ENCODE results near the gene CAMTA1.

GRCh38 chr1:7704214-7705047, 919.2 kb downstream of the CAMTA1 start:
- no peak for TF ChIP-seq CTCF (IDR thresholded peaks at IDR 0.05; ENCODE audit: low read depth, low read length, missing input control)
- TF ChIP-seq FOXA1 (IDR thresholded peaks at IDR 0.05) = no peak
- TF ChIP-seq YY1 (IDR thresholded peaks at IDR 0.05) = no peak
- TF ChIP-seq JUND (IDR thresholded peaks at IDR 0.05) = no peak
- no peak for TF ChIP-seq SP1 (IDR thresholded peaks at IDR 0.05)
- no peak for TF ChIP-seq ATF3 (IDR thresholded peaks at IDR 0.05)
- TF ChIP-seq RXRA (IDR thresholded peaks at IDR 0.05) = no peak
- no peak for TF ChIP-seq HNF4A (conservative IDR thresholded peaks at IDR 0.05)
- TF ChIP-seq GABPA (IDR thresholded peaks at IDR 0.05 in 1 of 2, conservative IDR thresholded peaks at IDR 0.05 in 1 of 2) = no peak

Measured in liver (tissue), 3 donors.